HCT116 (cell line): ENCODE data around the gene GPR180. TPM values are rescaled to one million over a fixed set of nuclear protein-coding genes. Genes with fewer than 3 reads are reported as not detected.

Experiments
- ATAC-seq: fragments of 200-7000 bp; cut with Tn5 transposase; 2 replicates; pipeline ENCODE4 v1.9.1; 2020; ENCODE audit warnings: mild to moderate bottlenecking, moderate library complexity
- BruUV-seq: library from RNA; stranded (reverse); fragments of 400-500 nt; replicated peaks from 2 replicates; lab custom pipeline; 2021; lab: Mats Ljungman, UMichigan
- CTCF ChIA-PET: fragments of 300-600 bp; sonication (Branson Sonifier 250); formaldehyde crosslinking; loops from one replicate; lab custom pipeline; 2021; ENCODE audit warnings: antibody characterized with exemption; lab: Charles Lee
- POLR2A ChIA-PET: fragments of 300-600, 350-600 bp; sonication (Branson Sonifier 250); formaldehyde crosslinking; loops from one replicate; lab custom pipeline; 2021; ENCODE audit warnings: antibody characterized with exemption; lab: Charles Lee
- RAD21 ChIA-PET, 2 experiments: fragments of 300-600 bp; sonication (Branson Sonifier 250); formaldehyde crosslinking; loops; one replicate each; lab custom pipeline; 2023; ENCODE audit warnings: low total read pairs in 2 of 2; ENCODE audit not compliant: uncharacterized antibody in 2 of 2, unreplicated experiment in 2 of 2, low non-redundant PET in 1 of 2; lab: Charles Lee
- DNase-seq: peaks from one replicate; pipeline ENCODE4 v3.0.0-alpha.2; 2010; ENCODE audit warnings: low read depth, low spot score
- H2AFZ ChIP-seq: fragments of 200-600 bp; shearing (Covaris generic), sonication (generic); 2 replicates; pipeline ENCODE4 v1.6.1; 2017; ENCODE audit warnings: low read depth, mixed run types, mixed read lengths, antibody characterized with exemption, low read length; ENCODE audit not compliant: poor library complexity, severe bottlenecking
- H3K27ac ChIP-seq: 2 replicates; pipeline ENCODE4 v1.5.1; 2012; ENCODE audit warnings: low read depth, low read length
- H3K27me3 ChIP-seq: fragments of 200-600 bp; sonication (generic); 2 replicates; pipeline ENCODE4 v1.6.1; 2016; ENCODE audit warnings: mixed run types, low read length, mixed read lengths; ENCODE audit not compliant: insufficient read depth
- H3K36me3 ChIP-seq, 2 experiments: fragments of 200-500 bp in 1 of 2; fragments of 200-600 bp in 1 of 2; sonication (Bioruptor generic) in 1 of 2; sonication (generic) in 1 of 2; 2 replicates each; pipeline versions ENCODE4 v1.5.1 to v1.6.1; 2014 to 2016; ENCODE audit warnings: low read length in 2 of 2, inconsistent platforms in 1 of 2, mixed read lengths in 1 of 2, mixed run types in 1 of 2; ENCODE audit not compliant: insufficient read depth in 2 of 2, control insufficient read depth in 1 of 2
- H3K4me1 ChIP-seq, 2 experiments: fragments of 200-600 bp in 1 of 2; sonication (generic) in 1 of 2; 2 replicates each; pipeline versions ENCODE4 v1.5.1 to v1.6.1; 2012 to 2017; ENCODE audit warnings: low read length in 2 of 2, inconsistent platforms in 1 of 2, mild to moderate bottlenecking in 1 of 2, mixed read lengths in 1 of 2, mixed run types in 1 of 2, moderate library complexity in 1 of 2; ENCODE audit not compliant: insufficient read depth in 2 of 2, control insufficient read depth in 1 of 2
- H3K4me2 ChIP-seq: fragments of 200-600 bp; sonication (generic); 2 replicates; pipeline ENCODE4 v1.6.1; 2017; ENCODE audit warnings: mixed run types, low read length, mixed read lengths
- H3K4me3 ChIP-seq, 2 experiments: fragments of 200-600 bp in 1 of 2; sonication (generic) in 1 of 2; replicated peaks in 1 of 2; 2 replicates each; pipeline ENCODE4 v1.5.1; 2011 to 2016; ENCODE audit warnings: low read length in 2 of 2, control low read depth in 1 of 2, low read depth in 1 of 2, mild to moderate bottlenecking in 1 of 2, mixed read lengths in 1 of 2, mixed run types in 1 of 2
- H3K79me2 ChIP-seq: fragments of 200-600 bp; sonication (generic); 2 replicates; pipeline ENCODE4 v1.6.1; 2017; ENCODE audit warnings: mild to moderate bottlenecking, mixed run types, low read length, moderate library complexity, mixed read lengths; ENCODE audit not compliant: insufficient read depth
- H3K9ac ChIP-seq: fragments of 200-600 bp; sonication (generic); 2 replicates; pipeline ENCODE4 v1.6.1; 2016; ENCODE audit warnings: low read length, mixed read lengths
- H3K9me2 ChIP-seq: fragments of 200-600 bp; sonication (generic), shearing (Covaris generic); 2 replicates; pipeline ENCODE4 v1.6.1; 2017; ENCODE audit warnings: mixed run types, mild to moderate bottlenecking, moderate library complexity; ENCODE audit not compliant: insufficient read depth
- H3K9me3 ChIP-seq, 2 experiments: fragments of 200-500 bp in 1 of 2; fragments of 200-600 bp in 1 of 2; sonication (Bioruptor generic) in 1 of 2; sonication (generic) in 1 of 2; 2 replicates each; pipeline ENCODE4 v1.6.1; 2014 to 2017; ENCODE audit warnings: low read length in 2 of 2, mixed read lengths in 2 of 2, inconsistent platforms in 1 of 2, low read depth in 1 of 2, mild to moderate bottlenecking in 1 of 2, mixed run types in 1 of 2, moderate library complexity in 1 of 2; ENCODE audit not compliant: control insufficient read depth in 1 of 2, insufficient read depth in 1 of 2
- H4K20me1 ChIP-seq: fragments of 200-600 bp; sonication (generic), shearing (Covaris generic); 2 replicates; pipeline ENCODE4 v1.6.1; 2017; ENCODE audit warnings: mixed run types, mild to moderate bottlenecking, moderate library complexity; ENCODE audit not compliant: insufficient read depth
- ATF3 ChIP-seq: IDR thresholded peaks from 2 replicates; pipeline ENCODE4 v1.6.1; 2012
- CEBPB ChIP-seq: IDR thresholded peaks from 2 replicates; pipeline ENCODE4 v1.6.1; 2012; ENCODE audit warnings: low read depth
- CTCF ChIP-seq, 3 experiments: fragments of 200-600 bp in 1 of 3; sonication (generic) in 1 of 3; IDR thresholded peaks in 2 of 3; conservative IDR thresholded peaks in 1 of 3; 2 replicates each; pipeline ENCODE4 v1.5.1; 2012 to 2017; ENCODE audit warnings: low read depth in 2 of 3, low read length in 2 of 3, antibody characterized with exemption in 1 of 3, borderline replicate concordance in 1 of 3, control low read depth in 1 of 3, mild to moderate bottlenecking in 1 of 3, mixed read lengths in 1 of 3, mixed run types in 1 of 3, moderate library complexity in 1 of 3; ENCODE audit not compliant: insufficient read depth in 1 of 3
- EGR1 ChIP-seq: IDR thresholded peaks from 2 replicates; pipeline ENCODE4 v1.6.1; 2012; ENCODE audit warnings: low read depth
- EZH2phosphoT487 ChIP-seq: fragments of 200-600 bp; IDR thresholded peaks from 2 replicates; pipeline ENCODE4 v1.6.1; 2018; ENCODE audit warnings: antibody characterized with exemption, borderline replicate concordance
- FOSL1 ChIP-seq: IDR thresholded peaks from 2 replicates; pipeline ENCODE4 v1.6.1; 2012; ENCODE audit warnings: low read depth
- JUND ChIP-seq: IDR thresholded peaks from 2 replicates; pipeline ENCODE4 v1.6.1; 2012
- POLR2AphosphoS5 ChIP-seq: IDR thresholded peaks from 2 replicates; pipeline ENCODE4 v1.6.1; 2011; ENCODE audit warnings: mild to moderate bottlenecking, low read depth, low read length, moderate library complexity
- RAD21 ChIP-seq: IDR thresholded peaks from 2 replicates; pipeline ENCODE4 v1.6.1; 2012; ENCODE audit warnings: low read depth, mild to moderate bottlenecking
- REST ChIP-seq: IDR thresholded peaks from 2 replicates; pipeline ENCODE4 v1.6.1; 2012; ENCODE audit warnings: low read depth
- SIN3A ChIP-seq: IDR thresholded peaks from 2 replicates; pipeline ENCODE4 v1.6.1; 2012; ENCODE audit warnings: low read depth
- SP1 ChIP-seq: IDR thresholded peaks from 2 replicates; pipeline ENCODE4 v1.6.1; 2012; ENCODE audit warnings: low read depth
- SRF ChIP-seq: IDR thresholded peaks from 2 replicates; pipeline ENCODE4 v1.6.1; 2012; ENCODE audit warnings: low read depth
- TCF7L2 ChIP-seq: IDR thresholded peaks from 2 replicates; pipeline ENCODE4 v1.7.0; 2011; ENCODE audit warnings: borderline replicate concordance, inconsistent platforms; ENCODE audit not compliant: insufficient read depth, insufficient read length; ENCODE audit errors: extremely low read depth
- YY1 ChIP-seq: IDR thresholded peaks from 2 replicates; pipeline ENCODE4 v1.6.1; 2011; ENCODE audit warnings: low read length, low read depth, moderate library complexity, mild to moderate bottlenecking; ENCODE audit not compliant: insufficient replicate concordance; ENCODE audit errors: extremely low read depth
- ZBTB33 ChIP-seq: IDR thresholded peaks from 2 replicates; pipeline ENCODE4 v1.6.1; 2011; ENCODE audit warnings: mild to moderate bottlenecking, low read length, moderate library complexity; ENCODE audit not compliant: insufficient replicate concordance; ENCODE audit errors: extremely low read depth
- ZFX ChIP-seq: fragments of 450-650 bp; IDR thresholded peaks from 2 replicates; pipeline ENCODE4 v1.6.1; 2017
- ZNF274 ChIP-seq: fragments of 200-500 bp; sonication (Bioruptor generic); IDR thresholded peaks from 2 replicates; pipeline ENCODE4 v1.6.1; 2014; ENCODE audit warnings: mild to moderate bottlenecking, low read depth, low read length, inconsistent platforms
- intact Hi-C: fragments of 100-400 bp; cut with micrococcal nuclease; formaldehyde crosslinking; loops from 2 replicates; pipeline ENCODE4 v1.10.0; 2022
- total RNA-seq: library from RNA; stranded (reverse); gene quantifications from one replicate; pipeline ENCODE4 v1.2.1, GENCODE V29; 2021; ENCODE audit not compliant: unreplicated experiment

Gene GPR180
- total RNA-seq, 1 experiment from 2014 or later, result 6.4 TPM

- RAD21 ChIA-PET, result no interaction called here
- Histone ChIP-seq H3K9me3 (no peaks in the 10 kb centered on the region), H3K27me3 (peaks cover 60% of the 10 kb centered on the region)
- no peak for DNase-seq
- TF ChIP-seq ZBTB33 (no peak), CTCF (IDR thresholded peaks at IDR 0.05 in 2 of 3, conservative IDR thresholded peaks at IDR 0.05 in 1 of 3; ENCODE audit: borderline replicate concordance in 1 of 3, insufficient read depth in 1 of 3, low read depth in 2 of 3, low read length in 2 of 3) (no peak), ATF3 (no peak), SIN3A (no peak), RAD21 (no peak), CEBPB (no peak), FOSL1 (no peak), REST (no peak), TCF7L2 (no peak), SRF (no peak), EGR1 (no peak), ZNF274 (no peak), ZFX (no peak), YY1 (no peak), SP1 (no peak), POLR2AphosphoS5 (no peak), EZH2phosphoT487 (no peak), JUND (no peak)
- TF ChIP-seq, all 23 proteins: peak for 0
- POLR2A ChIA-PET, result no interaction called here
- Histone ChIP-seq H3K4me1 (no peaks in the 10 kb centered on the region), H3K36me3 (no peaks in the 10 kb centered on the region), H3K27ac (no peak overlapping the region), H3K9me2 (no peaks in the 10 kb centered on the region), H3K9ac (no peak overlapping the region), H3K79me2 (no peaks in the 10 kb centered on the region), H4K20me1 (no peaks in the 10 kb centered on the region), H2AFZ (no peak overlapping the region), H3K4me2 (no peak overlapping the region), H3K4me3 (no peak overlapping the region)
- ATAC-seq, result no peak
- CTCF ChIA-PET, result interaction anchor here (1.6 to 1.7 kb wide), 2 partner anchors 9 to 42 kb away, joined by 3 to 7 read pairs; no protein-coding TSS in a partner anchor
- intact Hi-C loops, result no loop called here
- no TSS peak for BruUV-seq
Observed at GRCh38 chr13:94662274-94662945, 60.8 kb downstream of the GPR180 start.
